Prostate gland (tissue), 2 donors: ENCODE data around the gene ADGB.

Source experiments
- POLR2A ChIP-seq: fragments of 450-650 bp; IDR thresholded peaks from one replicate; pipeline ENCODE4 v1.6.1; 2016; ENCODE audit warnings: antibody characterized with exemption, mild to moderate bottlenecking
- POLR2AphosphoS5 ChIP-seq: sonication (generic); formaldehyde crosslinking; IDR thresholded peaks from one replicate; pipeline ENCODE4 v1.6.1; 2017; ENCODE audit warnings: antibody characterized with exemption
- TF ChIP-seq, protein P1 (sequence below), 4 experiments: fragments of 200-600 bp in 2 of 4; fragments of 450-650 bp in 2 of 4; sonication (generic) in 2 of 4; IDR thresholded peaks; 1 replicate in 3 of 4; 2 replicates in 1 of 4; pipeline ENCODE4 v1.5.1; 2016 to 2019; ENCODE audit warnings: antibody characterized with exemption in 4 of 4, mild to moderate bottlenecking in 2 of 4, moderate library complexity in 2 of 4

DNA sequence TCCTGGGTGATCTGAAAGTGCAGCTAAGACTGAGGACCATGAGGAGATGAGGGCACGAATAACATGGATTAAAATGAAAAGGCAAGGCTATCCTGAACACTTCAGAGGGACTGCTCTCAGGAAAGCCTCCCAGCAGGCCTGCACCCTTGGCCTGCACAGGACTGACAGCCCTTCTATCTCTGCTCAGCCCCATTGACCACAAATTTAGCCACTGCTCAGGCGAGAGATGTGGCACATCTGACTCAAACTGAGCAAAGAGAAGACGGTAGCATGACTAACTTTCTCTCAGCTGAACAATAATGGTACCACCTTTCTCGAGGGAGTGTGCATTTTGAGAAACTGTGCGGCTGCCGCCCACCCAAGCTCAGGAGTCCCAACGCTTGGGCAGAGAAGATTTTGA lies 257.5 kb downstream of the ADGB start:
- TF ChIP-seq POLR2A (no peak), POLR2AphosphoS5 (no peak)
- TF ChIP-seq, protein P1, sequence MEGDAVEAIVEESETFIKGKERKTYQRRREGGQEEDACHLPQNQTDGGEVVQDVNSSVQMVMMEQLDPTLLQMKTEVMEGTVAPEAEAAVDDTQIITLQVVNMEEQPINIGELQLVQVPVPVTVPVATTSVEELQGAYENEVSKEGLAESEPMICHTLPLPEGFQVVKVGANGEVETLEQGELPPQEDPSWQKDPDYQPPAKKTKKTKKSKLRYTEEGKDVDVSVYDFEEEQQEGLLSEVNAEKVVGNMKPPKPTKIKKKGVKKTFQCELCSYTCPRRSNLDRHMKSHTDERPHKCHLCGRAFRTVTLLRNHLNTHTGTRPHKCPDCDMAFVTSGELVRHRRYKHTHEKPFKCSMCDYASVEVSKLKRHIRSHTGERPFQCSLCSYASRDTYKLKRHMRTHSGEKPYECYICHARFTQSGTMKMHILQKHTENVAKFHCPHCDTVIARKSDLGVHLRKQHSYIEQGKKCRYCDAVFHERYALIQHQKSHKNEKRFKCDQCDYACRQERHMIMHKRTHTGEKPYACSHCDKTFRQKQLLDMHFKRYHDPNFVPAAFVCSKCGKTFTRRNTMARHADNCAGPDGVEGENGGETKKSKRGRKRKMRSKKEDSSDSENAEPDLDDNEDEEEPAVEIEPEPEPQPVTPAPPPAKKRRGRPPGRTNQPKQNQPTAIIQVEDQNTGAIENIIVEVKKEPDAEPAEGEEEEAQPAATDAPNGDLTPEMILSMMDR (IDR thresholded peaks at IDR 0.05) = no peak
